K562 (cell line): ENCODE data around the gene WDR76. TPM values are rescaled to one million over a fixed set of nuclear protein-coding genes. Genes with fewer than 3 reads are reported as not detected.

ENCODE experiments used
- ATAC-seq: fragments of 200-7000 bp; cut with Tn5 transposase; 3 replicates; pipeline ENCODE4 v1.9.1; 2020; ENCODE audit warnings: moderate library complexity
- BruUV-seq: library from RNA; stranded (reverse); fragments of 400-500 nt; replicated peaks from 2 replicates; lab custom pipeline; 2021; lab: Mats Ljungman, UMichigan
- CTCF ChIA-PET: fragments of 300-600 bp; formaldehyde crosslinking; extraction: SDS; loops from one replicate; lab custom pipeline; 2021; ENCODE audit warnings: low intra/inter-chr PET ratio; lab: Yijun Ruan, JAX
- POLR2A ChIA-PET: fragments of 300-600, 350-650 bp; sonication (Branson Sonifier 250); formaldehyde crosslinking; extraction: SDS; loops from one replicate; lab custom pipeline; 2021; ENCODE audit warnings: antibody characterized with exemption, inconsistent platforms; lab: Yijun Ruan, JAX
- DNase-seq, 4 experiments: peaks; one replicate each; pipeline versions ENCODE4 v3.0.0 to v3.0.0-alpha.2; 2011 to 2018; ENCODE audit warnings: low spot score in 3 of 4, mixed read lengths in 3 of 4; ENCODE audit errors: extremely low read depth in 1 of 4
- FAIRE-seq: peaks from 2 replicates; lab custom pipeline; 2011; peaks lifted over from hg19 to GRCh38; lab: Jason Lieb, UNC
- H2AFZ ChIP-seq: 2 replicates; pipeline ENCODE4 v1.6.0; 2011; ENCODE audit warnings: low read depth, low read length, control low read depth, inconsistent platforms
- H3K27ac ChIP-seq: fragments of 200-600 bp; 3 replicates; pipeline ENCODE4 v1.8.0; 2011; ENCODE audit warnings: low read depth, mild to moderate bottlenecking, control low read depth, inconsistent platforms, low read length, moderate library complexity, mixed read lengths; ENCODE audit errors: extremely low read depth
- H3K27me3 ChIP-seq, 2 experiments: fragments of 300-600 bp in 1 of 2; 2 replicates in 1 of 2; 3 replicates in 1 of 2; pipeline versions ENCODE4 v1.6.0 to v1.8.0; 2011; ENCODE audit warnings: inconsistent platforms in 2 of 2, low read length in 2 of 2, mild to moderate bottlenecking in 1 of 2, mixed read lengths in 1 of 2, moderate library complexity in 1 of 2; ENCODE audit not compliant: control insufficient read depth in 2 of 2, insufficient read depth in 2 of 2
- H3K36me3 ChIP-seq: fragments of 300-600 bp; 3 replicates; pipeline ENCODE4 v1.8.0; 2011; ENCODE audit warnings: mild to moderate bottlenecking, low read length, inconsistent platforms; ENCODE audit not compliant: control insufficient read depth, insufficient read depth
- H3K4me1 ChIP-seq, 2 experiments: fragments of 200-600 bp in 1 of 2; replicated peaks in 1 of 2; 2 replicates in 1 of 2; 3 replicates in 1 of 2; pipeline versions ENCODE4 v1.5.1 to v1.8.0; 2011; ENCODE audit warnings: inconsistent platforms in 2 of 2, low read length in 2 of 2, mild to moderate bottlenecking in 1 of 2, mixed read lengths in 1 of 2, moderate library complexity in 1 of 2; ENCODE audit not compliant: control insufficient read depth in 2 of 2, insufficient read depth in 2 of 2
- H3K4me2 ChIP-seq: 2 replicates; pipeline ENCODE4 v1.6.1; 2011; ENCODE audit warnings: low read length, control low read depth, inconsistent platforms, mixed read lengths; ENCODE audit not compliant: insufficient read depth
- H3K4me3 ChIP-seq: fragments of 200-600 bp; sonication (generic), shearing (Covaris generic); 2 replicates; pipeline ENCODE4 v1.5.1; 2016; ENCODE audit warnings: control low read depth, inconsistent platforms
- H3K79me2 ChIP-seq: fragments of 200-600 bp; 3 replicates; pipeline ENCODE4 v1.8.0; 2011; ENCODE audit warnings: low read length, inconsistent platforms; ENCODE audit not compliant: control insufficient read depth, insufficient read depth
- H3K9ac ChIP-seq, 2 experiments: 2 replicates each; pipeline versions ENCODE4 v1.6.0 to v1.6.1; 2011; ENCODE audit warnings: low read depth in 2 of 2, low read length in 2 of 2, control low read depth in 1 of 2, inconsistent platforms in 1 of 2, mild to moderate bottlenecking in 1 of 2, mixed read lengths in 1 of 2; ENCODE audit not compliant: insufficient read depth in 1 of 2
- H3K9me1 ChIP-seq: one replicate; pipeline ENCODE4 v1.6.0; 2011; ENCODE audit warnings: inconsistent platforms, mild to moderate bottlenecking, low read length, moderate library complexity; ENCODE audit not compliant: control insufficient read depth, insufficient read depth
- H3K9me3 ChIP-seq: replicated peaks from 2 replicates; pipeline ENCODE4 v1.5.1; 2011; ENCODE audit warnings: low read depth, low read length, inconsistent platforms; ENCODE audit not compliant: control insufficient read depth, insufficient read depth
- H4K20me1 ChIP-seq: replicated peaks from 2 replicates; pipeline ENCODE4 v1.6.1; 2011; ENCODE audit warnings: low read length, inconsistent platforms, mixed read lengths; ENCODE audit not compliant: control insufficient read depth, insufficient read depth
- COPS2 ChIP-seq: fragments of 450-650 bp; conservative IDR thresholded peaks from 2 replicates; pipeline ENCODE4 v1.6.1; 2016; ENCODE audit warnings: mild to moderate bottlenecking, moderate library complexity
- CSDE1 ChIP-seq, 2 experiments: fragments of 450-650 bp; IDR thresholded peaks; 2 replicates each; pipeline ENCODE4 v1.6.1; 2016; ENCODE audit warnings: mild to moderate bottlenecking in 1 of 2
- DMBX1 ChIP-seq: fragments of 250-450 bp; sonication (Bioruptor Pico); IDR thresholded peaks from 2 replicates; pipeline ENCODE4 v1.8.0; 2022; ENCODE audit warnings: inconsistent platforms, mild to moderate bottlenecking, moderate library complexity, borderline replicate concordance
- ESRRA ChIP-seq: fragments of 450-650 bp; IDR thresholded peaks from 2 replicates; pipeline ENCODE4 v1.6.1; 2014; ENCODE audit warnings: low read depth, mild to moderate bottlenecking, moderate library complexity, borderline replicate concordance
- HEY1 ChIP-seq: fragments of 250-450 bp; sonication (Bioruptor Pico); IDR thresholded peaks from 2 replicates; pipeline ENCODE4 v1.5.0; 2020; ENCODE audit warnings: mild to moderate bottlenecking, moderate library complexity, borderline replicate concordance
- HNRNPK ChIP-seq: fragments of 200-400 bp; formaldehyde crosslinking; IDR thresholded peaks from one replicate; pipeline ENCODE4 v1.6.1; 2018; ENCODE audit warnings: mild to moderate bottlenecking, low read depth, low read length; ENCODE audit not compliant: poor library complexity, severe bottlenecking
- NR4A1 ChIP-seq, 2 experiments: fragments of 250-450 bp in 1 of 2; fragments of 450-650 bp in 1 of 2; sonication (Bioruptor Pico) in 1 of 2; IDR thresholded peaks; 2 replicates each; pipeline versions ENCODE4 v1.4.0 to v1.6.1; 2016 to 2020; ENCODE audit warnings: mild to moderate bottlenecking in 2 of 2, missing compliant biosample characterization in 1 of 2, missing genetic modification characterization in 1 of 2, moderate library complexity in 1 of 2
- PRMT5 ChIP-seq: sonication (generic); formaldehyde crosslinking; IDR thresholded peaks from 2 replicates; pipeline ENCODE4 v1.5.0; 2020; ENCODE audit warnings: missing genetic modification reagents
- SP2 ChIP-seq: IDR thresholded peaks from 2 replicates; pipeline ENCODE4 v1.6.1; 2011; ENCODE audit warnings: mild to moderate bottlenecking, low read depth, low read length, moderate library complexity; ENCODE audit not compliant: poor library complexity, severe bottlenecking; ENCODE audit errors: extremely low read depth
- STAT5B ChIP-seq: fragments of 250-450 bp; sonication (Bioruptor Pico); IDR thresholded peaks from 2 replicates; pipeline ENCODE4 v1.8.0; 2021; ENCODE audit warnings: mild to moderate bottlenecking, inconsistent platforms
- TRIM24 ChIP-seq, 2 experiments: fragments of 450-650 bp; IDR thresholded peaks; 2 replicates each; pipeline ENCODE4 v1.6.1; 2016
- ZHX1 ChIP-seq: fragments of 150-350 bp; conservative IDR thresholded peaks from 2 replicates; pipeline ENCODE4 v1.6.1; 2014; ENCODE audit warnings: low read length
- WGBS: fragments of 100-300 bp; shearing (Covaris generic); methylation state at CpG from one replicate; pipeline ENCODE4 v1.1.6; 2016; ENCODE audit warnings: low coverage, mixed read lengths; ENCODE audit not compliant: insufficient coverage; ENCODE audit errors: missing lambda C conversion rate; 5-methylcytosine and 5-hydroxymethylcytosine counted together
- in situ Hi-C: fragments of 300-500 bp; cut with MboI; formaldehyde crosslinking; loops from 4 replicates; pipeline ENCODE4 v1.15.0; 2018; ENCODE audit warnings: inconsistent platforms, mixed read lengths
- intact Hi-C: fragments of 100-400 bp; cut with micrococcal nuclease; formaldehyde crosslinking; loops from 2 replicates; pipeline ENCODE4 v1.14.2; 2022
- polyA plus RNA-seq, 8 experiments: library from polyadenylated mRNA; depleted of rRNA in 4 of 8; stranded (reverse) in 5 of 8; unstranded in 3 of 8; fragments of >200 nt; fragmentation: Nextera tagmentation in 2 of 8; fragmentation: Illumina TruSeq in 1 of 8; extraction: Ambion mirVana in 2 of 8; extraction: Trizol in 1 of 8; gene quantifications; 2 replicates each; pipeline versions ENCODE4 v1.2.1 to v1.2.3, GENCODE V29; 2011 to 2014; ENCODE audit warnings: inconsistent platforms in 1 of 8, missing spikeins in 1 of 8
- total RNA-seq, 7 experiments: library from RNA; depleted of rRNA in 6 of 7; stranded (reverse); fragments of >200 nt in 6 of 7; fragmentation: Illumina TruSeq in 2 of 7; extraction: Trizol in 2 of 7; gene quantifications; 2 replicates each; pipeline versions ENCODE4 v1.2.1 to v1.2.3, GENCODE V29; 2011 to 2021; ENCODE audit warnings: low replicate concordance in 1 of 7
- TF ChIP-seq, protein P1 (sequence below): sonication (generic); formaldehyde crosslinking; IDR thresholded peaks from 2 replicates; pipeline ENCODE4 v1.8.0; 2023; ENCODE audit warnings: mild to moderate bottlenecking, missing genetic modification reagents

Gene WDR76
- total and polyA plus RNA-seq, 9 of the 15 experiments (the other 6 are each of a cell fraction or from before 2014, with no cell fraction given), result 9.8 to 69.5 (median 44.4) TPM

GRCh38 chr15:43845421-43845820, 18.6 kb downstream of the WDR76 start:
- POLR2A ChIA-PET, result interaction anchor here (1.2 kb wide), 1 partner anchor 21 kb away, joined by 3 read pairs; the partner anchor contains the start of gene MFAP1
- no TSS peak for BruUV-seq

DNA sequence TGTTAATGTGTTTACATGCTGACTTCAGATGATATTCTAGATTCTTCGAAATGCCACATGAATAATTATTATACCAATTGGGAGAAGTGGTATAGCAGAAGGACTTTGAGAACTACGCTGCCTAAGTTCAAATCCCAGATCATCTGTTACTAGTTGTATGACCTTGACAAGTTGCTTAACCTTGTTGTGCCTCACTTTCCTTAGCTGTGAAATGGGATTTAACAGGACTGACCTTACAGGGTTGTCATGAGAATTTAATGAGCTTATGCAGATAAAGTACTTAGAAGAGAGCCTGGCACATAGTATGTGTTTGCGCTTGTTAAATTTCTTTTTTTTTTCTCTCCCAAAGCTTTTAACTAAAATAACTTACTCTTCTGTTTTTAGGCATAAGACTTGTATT, 24.4 kb downstream of the WDR76 start:
- FAIRE-seq, result no peak
- H3K36me3 ChIP-seq, result peaks cover 81% of the 10 kb centered on the region
- ATAC-seq, result no peak
- in situ Hi-C loops, result no loop called here
- no peak overlapping the region for H3K27ac ChIP-seq
- H3K4me2 ChIP-seq, result no peak overlapping the region
- H3K27me3 ChIP-seq, result no peaks in the 10 kb centered on the region
- H3K4me3 ChIP-seq, result no peak overlapping the region
- no TSS peak for BruUV-seq
- CTCF ChIA-PET, result no interaction called here
- H3K79me2 ChIP-seq, result no peaks in the 10 kb centered on the region; the same call in 2 of the 3 replicates
- POLR2A ChIA-PET, result interaction anchor here (1.3 to 1.6 kb wide), 2 partner anchors 10 to 23 kb away, joined by 5 to 7 read pairs; no protein-coding TSS in a partner anchor
- H2AFZ ChIP-seq, result no peak overlapping the region
- H3K9me3 ChIP-seq, result no peaks in the 10 kb centered on the region
- no peak for DNase-seq
- no peak overlapping the region for H3K9ac ChIP-seq
- 92% methylated on average over 3 of the region's 3 CpGs for WGBS
- intact Hi-C loops, result no loop called here
- no peaks in the 10 kb centered on the region for H3K9me1 ChIP-seq
- H3K4me1 ChIP-seq, result no peaks in the 10 kb centered on the region
- H4K20me1 ChIP-seq, result no peaks in the 10 kb centered on the region
- TF ChIP-seq CSDE1 (IDR thresholded peaks at IDR 0.05), result no peak
- TF ChIP-seq TRIM24 (IDR thresholded peaks at IDR 0.05), result no peak
- TF ChIP-seq ZHX1, result no peak
- TF ChIP-seq ESRRA, result peak; percentile 95
- TF ChIP-seq PRMT5, result no peak
- TF ChIP-seq HNRNPK, result no peak
- TF ChIP-seq SP2, result no peak
- TF ChIP-seq, protein P1, sequence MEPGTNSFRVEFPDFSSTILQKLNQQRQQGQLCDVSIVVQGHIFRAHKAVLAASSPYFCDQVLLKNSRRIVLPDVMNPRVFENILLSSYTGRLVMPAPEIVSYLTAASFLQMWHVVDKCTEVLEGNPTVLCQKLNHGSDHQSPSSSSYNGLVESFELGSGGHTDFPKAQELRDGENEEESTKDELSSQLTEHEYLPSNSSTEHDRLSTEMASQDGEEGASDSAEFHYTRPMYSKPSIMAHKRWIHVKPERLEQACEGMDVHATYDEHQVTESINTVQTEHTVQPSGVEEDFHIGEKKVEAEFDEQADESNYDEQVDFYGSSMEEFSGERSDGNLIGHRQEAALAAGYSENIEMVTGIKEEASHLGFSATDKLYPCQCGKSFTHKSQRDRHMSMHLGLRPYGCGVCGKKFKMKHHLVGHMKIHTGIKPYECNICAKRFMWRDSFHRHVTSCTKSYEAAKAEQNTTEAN (CRISPR knock-in tag), result no peak
- TF ChIP-seq DMBX1 (CRISPR knock-in tag), result no peak
- TF ChIP-seq HEY1, result no peak

More at GRCh38 chr15:43845421-43845820, 18.6 kb downstream of the WDR76 start:
- Histone ChIP-seq H3K4me1 (no peaks in the 10 kb centered on the region), H4K20me1 (no peaks in the 10 kb centered on the region), H3K27ac (no peak overlapping the region), H3K9me3 (no peaks in the 10 kb centered on the region), H3K27me3 (no peaks in the 10 kb centered on the region), H3K9me1 (no peaks in the 10 kb centered on the region), H3K4me3 (no peak overlapping the region), H3K36me3 (peaks cover 74% of the 10 kb centered on the region), H3K4me2 (no peak overlapping the region), H3K79me2 (no peaks in the 10 kb centered on the region), H2AFZ (no peak overlapping the region), H3K9ac (no peak overlapping the region)
- FAIRE-seq, result no peak
- TF ChIP-seq NR4A1 (CRISPR knock-in tag; IDR thresholded peaks at IDR 0.05) (no peak), NR4A1 (tag; IDR thresholded peaks at IDR 0.05) (no peak), COPS2 (no peak), STAT5B (CRISPR knock-in tag) (no peak)
- ATAC-seq, result no peak
- CTCF ChIA-PET, result no interaction called here
- intact Hi-C loops (no loop called here), in situ Hi-C loops (no loop called here)
- DNase-seq, result no peak
